ENCODE results near the gene PFDN1.

- TF ChIP-seq CTCF (IDR thresholded peaks at IDR 0.05): no peak
- no peak for TF ChIP-seq POLR2A (IDR thresholded peaks at IDR 0.05)
These were observed 100.3 kb downstream of the PFDN1 start for GRCh38 chr5:140202610-140203009.
